ENCODE results near the gene ZNF296. TPM values are rescaled to one million over a fixed set of nuclear protein-coding genes. Genes with fewer than 3 reads are reported as not detected.

The ZNF296 gene
- total RNA-seq, 1 donor from 2014 or later: 0.54 TPM

DNA sequence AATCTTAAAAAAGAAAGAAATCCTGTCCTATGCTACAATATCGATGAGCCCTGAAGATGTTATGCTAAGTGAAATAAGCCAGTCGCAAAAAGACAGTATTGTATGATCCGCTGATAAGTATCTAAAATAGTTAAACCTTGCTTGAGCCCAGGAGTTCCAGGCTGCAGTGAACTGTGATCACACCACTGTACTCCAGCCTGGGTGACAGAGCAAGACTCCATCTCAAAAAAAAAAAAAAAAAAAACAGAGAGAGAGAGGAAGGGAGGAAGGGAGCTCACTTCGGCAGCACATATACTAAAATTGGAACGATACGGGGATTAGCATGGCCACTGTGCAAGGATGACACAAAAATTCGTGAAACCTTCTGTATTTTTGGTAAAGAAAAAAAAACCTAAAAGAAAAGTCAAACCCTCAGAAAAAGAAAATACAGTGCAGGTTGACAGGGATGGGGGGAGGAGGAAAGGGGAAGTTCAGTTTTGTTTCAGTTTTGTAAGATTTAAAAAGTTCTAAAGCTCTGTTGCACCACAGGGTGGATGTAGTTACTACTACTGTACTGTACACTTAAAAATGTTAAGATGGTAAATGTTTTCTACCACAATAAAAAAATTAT lies 29.0 kb downstream of the ZNF296 start:
- no peak overlapping the region for H3K4me3 Mint-ChIP-seq (ENCODE audit: unreplicated experiment)
- H3K4me1 Mint-ChIP-seq (ENCODE audit: unreplicated experiment): peaks cover 2% of the 10 kb centered on the region
- H3K9me3 Mint-ChIP-seq (ENCODE audit: unreplicated experiment): no peaks in the 10 kb centered on the region
- peaks cover 2% of the 10 kb centered on the region for H3K27me3 Mint-ChIP-seq (ENCODE audit: unreplicated experiment)
- H3K36me3 Mint-ChIP-seq (ENCODE audit: low read depth, unreplicated experiment): peaks cover 22% of the 10 kb centered on the region
- no peak for DNase-seq (ENCODE audit: low spot score)
- TF ChIP-seq, protein P1, sequence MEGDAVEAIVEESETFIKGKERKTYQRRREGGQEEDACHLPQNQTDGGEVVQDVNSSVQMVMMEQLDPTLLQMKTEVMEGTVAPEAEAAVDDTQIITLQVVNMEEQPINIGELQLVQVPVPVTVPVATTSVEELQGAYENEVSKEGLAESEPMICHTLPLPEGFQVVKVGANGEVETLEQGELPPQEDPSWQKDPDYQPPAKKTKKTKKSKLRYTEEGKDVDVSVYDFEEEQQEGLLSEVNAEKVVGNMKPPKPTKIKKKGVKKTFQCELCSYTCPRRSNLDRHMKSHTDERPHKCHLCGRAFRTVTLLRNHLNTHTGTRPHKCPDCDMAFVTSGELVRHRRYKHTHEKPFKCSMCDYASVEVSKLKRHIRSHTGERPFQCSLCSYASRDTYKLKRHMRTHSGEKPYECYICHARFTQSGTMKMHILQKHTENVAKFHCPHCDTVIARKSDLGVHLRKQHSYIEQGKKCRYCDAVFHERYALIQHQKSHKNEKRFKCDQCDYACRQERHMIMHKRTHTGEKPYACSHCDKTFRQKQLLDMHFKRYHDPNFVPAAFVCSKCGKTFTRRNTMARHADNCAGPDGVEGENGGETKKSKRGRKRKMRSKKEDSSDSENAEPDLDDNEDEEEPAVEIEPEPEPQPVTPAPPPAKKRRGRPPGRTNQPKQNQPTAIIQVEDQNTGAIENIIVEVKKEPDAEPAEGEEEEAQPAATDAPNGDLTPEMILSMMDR (IDR thresholded peaks at IDR 0.05; ENCODE audit: unreplicated experiment): no peak
- peak overlapping the region; percentile 57 for H3K27ac Mint-ChIP-seq (ENCODE audit: unreplicated experiment)

DNA sequence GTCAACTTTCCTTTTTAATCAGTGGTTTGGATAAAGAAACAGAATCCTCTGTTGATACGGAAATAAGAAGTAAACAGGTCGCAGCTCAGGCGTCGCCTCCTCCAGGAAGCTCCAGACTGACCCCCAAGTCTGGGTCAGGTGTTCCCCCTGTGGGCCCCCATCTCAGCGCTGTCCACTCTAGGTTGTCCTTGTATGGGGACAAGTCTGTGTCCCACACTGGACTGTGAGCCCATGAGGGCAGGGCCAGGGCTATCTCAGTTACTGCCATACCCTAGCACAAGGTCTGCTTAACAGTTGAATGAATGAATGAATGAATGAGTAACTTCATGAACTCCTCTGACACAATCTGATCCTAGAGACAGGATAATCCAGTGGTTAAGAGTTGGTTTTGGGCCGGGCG lies 29.9 kb downstream of the ZNF296 start:
- Mint-ChIP-seq H3K4me3 (ENCODE audit: unreplicated experiment) (peak overlapping the region; percentile 59), H3K27ac (ENCODE audit: unreplicated experiment) (no peak overlapping the region), H3K9me3 (ENCODE audit: unreplicated experiment) (no peaks in the 10 kb centered on the region), H3K4me1 (ENCODE audit: unreplicated experiment) (peaks cover 2% of the 10 kb centered on the region), H3K36me3 (ENCODE audit: low read depth, unreplicated experiment) (peaks cover 26% of the 10 kb centered on the region), H3K27me3 (ENCODE audit: unreplicated experiment) (peaks cover 5% of the 10 kb centered on the region)
- TF ChIP-seq, protein P1 (IDR thresholded peaks at IDR 0.05; ENCODE audit: unreplicated experiment): no peak
- DNase-seq (ENCODE audit: low spot score): no peak

DNA sequence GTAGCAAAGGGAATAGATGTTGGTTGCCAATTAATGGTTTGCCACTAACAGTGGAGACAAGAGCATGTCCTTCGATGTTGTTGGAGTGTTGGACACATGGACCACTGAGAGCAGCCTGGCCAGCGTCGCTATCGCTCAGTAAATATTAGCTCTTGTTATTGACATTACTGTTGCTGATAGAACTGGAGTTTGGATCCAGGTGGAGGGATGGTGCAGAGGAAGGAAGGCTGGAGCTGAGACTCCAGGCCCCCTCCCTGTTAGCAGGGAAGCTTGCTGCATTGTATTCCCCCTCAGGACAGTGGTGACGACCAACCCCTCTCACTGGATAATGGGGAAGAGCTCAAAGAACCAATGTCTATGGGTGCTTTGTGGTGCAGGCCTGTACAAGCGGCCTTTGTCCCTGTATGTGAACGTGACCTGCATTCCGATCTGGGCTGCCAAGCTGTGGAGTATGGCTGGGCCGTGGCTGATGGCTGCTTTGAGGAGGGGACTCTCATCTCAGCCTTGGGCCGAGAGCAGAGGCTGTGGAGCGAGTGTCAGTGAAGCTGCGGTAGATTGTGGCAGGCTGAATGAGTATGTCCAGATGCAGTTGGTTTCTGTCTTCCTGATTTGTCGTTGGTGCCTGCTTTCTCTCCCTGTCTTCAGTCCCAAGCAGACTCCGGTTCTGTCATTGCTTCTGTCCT lies 30.5 kb downstream of the ZNF296 start:
- Mint-ChIP-seq H3K36me3 (ENCODE audit: low read depth, unreplicated experiment) (peaks cover 28% of the 10 kb centered on the region), H3K4me1 (ENCODE audit: unreplicated experiment) (peaks cover 2% of the 10 kb centered on the region), H3K27ac (ENCODE audit: unreplicated experiment) (peak overlapping the region; percentile 54), H3K27me3 (ENCODE audit: unreplicated experiment) (peaks cover 5% of the 10 kb centered on the region), H3K4me3 (ENCODE audit: unreplicated experiment) (peak overlapping the region; percentile 59), H3K9me3 (ENCODE audit: unreplicated experiment) (no peaks in the 10 kb centered on the region)
- TF ChIP-seq, protein P1 (IDR thresholded peaks at IDR 0.05; ENCODE audit: unreplicated experiment): no peak
- no peak for DNase-seq (ENCODE audit: low spot score)

DNA sequence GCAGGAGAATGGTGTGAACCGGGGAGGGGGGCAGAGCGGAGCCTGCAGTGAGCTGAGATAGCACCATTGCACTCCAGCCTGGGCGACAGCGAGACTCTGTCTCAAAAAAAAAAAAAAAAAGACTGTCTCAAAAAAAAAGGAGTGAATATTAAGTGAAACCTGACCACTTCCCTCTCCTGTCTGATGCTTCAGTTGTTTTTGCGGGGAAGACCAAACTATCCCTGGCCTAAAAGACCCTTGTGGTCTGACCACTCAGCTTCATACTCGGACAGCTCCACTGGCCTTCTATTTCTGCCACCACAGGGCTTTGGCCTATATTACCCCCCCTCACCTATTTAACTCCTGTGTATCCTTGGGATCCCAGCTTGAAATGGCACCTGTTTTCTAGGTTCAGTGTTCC lies 35.2 kb downstream of the ZNF296 start:
- no peaks in the 10 kb centered on the region for H3K9me3 Mint-ChIP-seq (ENCODE audit: unreplicated experiment)
- no peak for DNase-seq (ENCODE audit: low spot score)
- peak overlapping the region; percentile 81 for H3K4me3 Mint-ChIP-seq (ENCODE audit: unreplicated experiment)
- peaks cover 16% of the 10 kb centered on the region for H3K4me1 Mint-ChIP-seq (ENCODE audit: unreplicated experiment)
- no peak overlapping the region for H3K27ac Mint-ChIP-seq (ENCODE audit: unreplicated experiment)
- TF ChIP-seq, protein P1 (IDR thresholded peaks at IDR 0.05; ENCODE audit: unreplicated experiment): no peak
- H3K36me3 Mint-ChIP-seq (ENCODE audit: low read depth, unreplicated experiment): peaks cover 33% of the 10 kb centered on the region
- peaks cover 10% of the 10 kb centered on the region for H3K27me3 Mint-ChIP-seq (ENCODE audit: unreplicated experiment)
